Posterior vena cava (tissue), 2 donors: ENCODE measurements around the gene TMEM170B. TPM values are rescaled to one million over a fixed set of nuclear protein-coding genes. Genes with fewer than 3 reads are reported as not detected.

Experiments
- DNase-seq: peaks from one replicate; pipeline ENCODE4 v3.0.0-alpha.2; 2020; ENCODE audit warnings: low spot score
- intact Hi-C, 2 donors: fragments of 100-400 bp; cut with DNase I; formaldehyde crosslinking; loops; one replicate each; pipeline versions ENCODE4 v1.14.1 to v1.14.2; 2022 to 2023
- total RNA-seq, 2 donors: library from RNA; stranded (reverse); fragmentation: NEBNext Ultra II Directional; extraction: Animal tissue kit (Norgen Biotek cat#: 25700); gene quantifications; one replicate each; pipeline ENCODE4 v1.2.1, GENCODE V29; 2021
- donor health status: DM: yes; HTN: yes; CAD: no.
- donor health status: DM: yes; HTN: yes; CAD: no.

Gene TMEM170B
- total RNA-seq, 2 donors from 2014 or later, result 5.6 to 9.5 TPM

- DNase-seq, result no peak
- intact Hi-C loops, result no loop called here
These were observed 33.5 kb downstream of the TMEM170B start for GRCh38 chr6:11571073-11571472.

- intact Hi-C loops, result no loop called here
- no peak for DNase-seq
These were observed 38.0 kb downstream of the TMEM170B start for GRCh38 chr6:11575408-11576033.

- DNase-seq, result no peak
- intact Hi-C loops, result loop anchor here in 1 of 2 donors (10.0 kb wide), 1 partner anchor 654 kb away; no protein-coding TSS in a partner anchor
These were observed 43.3 kb downstream of the TMEM170B start for GRCh38 chr6:11580686-11581405.

- intact Hi-C loops, result loop anchor here in 1 of 2 donors (10.0 kb wide), 1 partner anchor 651 kb away; no protein-coding TSS in a partner anchor
- DNase-seq, result no peak
These were observed 46.7 kb downstream of the TMEM170B start for GRCh38 chr6:11584244-11584643.

- no peak for DNase-seq
- intact Hi-C loops, result loop anchor here (5.0 to 10.0 kb wide), 2 partner anchors 647 to 649 kb away; no protein-coding TSS in a partner anchor
These were observed 48.0 kb downstream of the TMEM170B start for GRCh38 chr6:11585426-11586016.

GRCh38 chr6:11586117-11586516, 48.6 kb downstream of the TMEM170B start:
- intact Hi-C loops, result loop anchor here (5.0 to 10.0 kb wide), 2 partner anchors 646 to 649 kb away; no protein-coding TSS in a partner anchor
- DNase-seq, result no peak

- intact Hi-C loops, result loop anchor here (5.0 to 10.0 kb wide), 2 partner anchors 646 to 648 kb away; no protein-coding TSS in a partner anchor
- no peak for DNase-seq
These were observed 49.0 kb downstream of the TMEM170B start for GRCh38 chr6:11586536-11586935.

GRCh38 chr6:11589261-11589660, 51.7 kb downstream of the TMEM170B start:
- DNase-seq, result no peak
- intact Hi-C loops, result loop anchor here (5.0 to 10.0 kb wide), 2 partner anchors 643 to 646 kb away; no protein-coding TSS in a partner anchor

GRCh38 chr6:11592294-11592906, 54.9 kb downstream of the TMEM170B start:
- DNase-seq, result no peak
- intact Hi-C loops, result no loop called here

GRCh38 chr6:11593096-11593495, 55.5 kb downstream of the TMEM170B start:
- intact Hi-C loops, result no loop called here
- DNase-seq, result no peak

- intact Hi-C loops, result loop anchor here in 1 of 2 donors (5.0 kb wide), 1 partner anchor 686 kb away; no protein-coding TSS in a partner anchor
- DNase-seq, result no peak
These were observed 58.4 kb downstream of the TMEM170B start for GRCh38 chr6:11595903-11596302.

- no peak for DNase-seq
- intact Hi-C loops, result loop anchor here in 1 of 2 donors (5.0 kb wide), 1 partner anchor 686 kb away; no protein-coding TSS in a partner anchor
These were observed 59.2 kb downstream of the TMEM170B start for GRCh38 chr6:11596640-11597237.

GRCh38 chr6:11598687-11599086, 61.1 kb downstream of the TMEM170B start:
- intact Hi-C loops, result loop anchor here in 1 of 2 donors (5.0 kb wide), 1 partner anchor 684 kb away; no protein-coding TSS in a partner anchor

GRCh38 chr6:11600251-11600650, 62.7 kb downstream of the TMEM170B start:
- DNase-seq, result no peak
- intact Hi-C loops, result no loop called here

More at GRCh38 chr6:11598687-11599086, 61.1 kb downstream of the TMEM170B start:
- DNase-seq, result no peak

GRCh38 chr6:11601776-11602605, 64.4 kb downstream of the TMEM170B start:
- intact Hi-C loops, result no loop called here
- DNase-seq, result no peak

GRCh38 chr6:11604215-11604614, 66.7 kb downstream of the TMEM170B start:
- DNase-seq, result no peak
- intact Hi-C loops, result no loop called here

- intact Hi-C loops, result no loop called here
- DNase-seq, result no peak
These were observed 67.4 kb downstream of the TMEM170B start for GRCh38 chr6:11604836-11605506.

GRCh38 chr6:11605507-11605905, 68.0 kb downstream of the TMEM170B start:
- no peak for DNase-seq
- intact Hi-C loops, result no loop called here
